Mammary epithelial cell (primary cell): ENCODE measurements around the gene SLF2.

Experiments
- CTCF ChIP-seq, 2 donors: IDR thresholded peaks in 1 of 2; conservative IDR thresholded peaks in 1 of 2; 2 replicates each; pipeline ENCODE4 v1.5.1; 2011 to 2012; ENCODE audit warnings: inconsistent platforms in 2 of 2, low read length in 2 of 2, mild to moderate bottlenecking in 2 of 2, control low read depth in 1 of 2, low read depth in 1 of 2; ENCODE audit not compliant: insufficient read depth in 1 of 2; ENCODE audit errors: extremely low read depth in 1 of 2
- EZH2 ChIP-seq: IDR thresholded peaks from 2 replicates; pipeline ENCODE4 v1.6.1; 2012; ENCODE audit warnings: low read length, inconsistent platforms, borderline replicate concordance

GRCh38 chr10:100866575-100867098, 46.1 kb upstream of the SLF2 start:
- TF ChIP-seq CTCF (conservative IDR thresholded peaks at IDR 0.05 in 1 of 2, IDR thresholded peaks at IDR 0.05 in 1 of 2; ENCODE audit: extremely low read depth in 1 of 2, insufficient read depth in 1 of 2, low read depth in 1 of 2, low read length in 2 of 2) (no peak), EZH2 (no peak)
